Occipital lobe (tissue), 2 donors: ENCODE results near the gene TMSB4X. TPM values are rescaled to one million over a fixed set of nuclear protein-coding genes. Genes with fewer than 3 reads are reported as not detected.

Source experiments
- DNase-seq: peaks from one replicate; lab custom pipeline; 2025; lab: John Stamatoyannopoulos, UW
- total RNA-seq: library from RNA; depleted of rRNA; stranded (reverse); fragments of >200 nt; gene quantifications from one replicate; pipeline ENCODE4 v1.2.3, GENCODE V29; 2014

The TMSB4X gene
- total RNA-seq, 1 donor from 2014 or later: 4,817 TPM

GRCh38 chrX:13023979-13024378 is 49.1 kb downstream of the TMSB4X start:
- no peak for DNase-seq

GRCh38 chrX:13024986-13025385 is 50.1 kb downstream of the TMSB4X start:
- no peak for DNase-seq

Other genes starting within 250 kb of the TMSB4X start
- gene PRPS2, start 183.7 kb upstream of the TMSB4X start, total RNA-seq: 73.3 TPM
- gene TLR7, start 108.0 kb upstream of the TMSB4X start, total RNA-seq: 1.2 TPM
- 0.47 TPM for gene TLR8, start 68.5 kb upstream of the TMSB4X start, total RNA-seq
- gene FAM9C, start 69.5 kb downstream of the TMSB4X start, total RNA-seq: 0.31 TPM